ENCODE results near the gene CDKL1. TPM values are rescaled to one million over a fixed set of nuclear protein-coding genes. Genes with fewer than 3 reads are reported as not detected.

The CDKL1 gene
- total and polyA plus RNA-seq, 3 donors from 2014 or later = 2.0 to 4.4 (median 3.3) TPM

- Histone ChIP-seq H3K9me3 (no peaks in the 10 kb centered on the region), H3K27me3 (no peaks in the 10 kb centered on the region), H3K36me3 (ENCODE audit: low read depth, missing control alignments) (no peaks in the 10 kb centered on the region), H3K4me3 (no peak overlapping the region), H3K27ac (no peak overlapping the region), H3K4me1 (no peaks in the 10 kb centered on the region)
- 78 to 89% methylated on average over 5 of the region's 5 CpGs for WGBS, 2 donors
- no peak for TF ChIP-seq POLR2A (IDR thresholded peaks at IDR 0.05)
- TF ChIP-seq, protein P1, sequence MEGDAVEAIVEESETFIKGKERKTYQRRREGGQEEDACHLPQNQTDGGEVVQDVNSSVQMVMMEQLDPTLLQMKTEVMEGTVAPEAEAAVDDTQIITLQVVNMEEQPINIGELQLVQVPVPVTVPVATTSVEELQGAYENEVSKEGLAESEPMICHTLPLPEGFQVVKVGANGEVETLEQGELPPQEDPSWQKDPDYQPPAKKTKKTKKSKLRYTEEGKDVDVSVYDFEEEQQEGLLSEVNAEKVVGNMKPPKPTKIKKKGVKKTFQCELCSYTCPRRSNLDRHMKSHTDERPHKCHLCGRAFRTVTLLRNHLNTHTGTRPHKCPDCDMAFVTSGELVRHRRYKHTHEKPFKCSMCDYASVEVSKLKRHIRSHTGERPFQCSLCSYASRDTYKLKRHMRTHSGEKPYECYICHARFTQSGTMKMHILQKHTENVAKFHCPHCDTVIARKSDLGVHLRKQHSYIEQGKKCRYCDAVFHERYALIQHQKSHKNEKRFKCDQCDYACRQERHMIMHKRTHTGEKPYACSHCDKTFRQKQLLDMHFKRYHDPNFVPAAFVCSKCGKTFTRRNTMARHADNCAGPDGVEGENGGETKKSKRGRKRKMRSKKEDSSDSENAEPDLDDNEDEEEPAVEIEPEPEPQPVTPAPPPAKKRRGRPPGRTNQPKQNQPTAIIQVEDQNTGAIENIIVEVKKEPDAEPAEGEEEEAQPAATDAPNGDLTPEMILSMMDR (IDR thresholded peaks at IDR 0.05) = no peak
- DNase-seq = no peak
- intact Hi-C loops (cut with DNase I; ENCODE audit: low total_unique reads) = no loop called here
Measured at GRCh38 chr14:50290306-50290705, 106.4 kb downstream of the CDKL1 start.

GRCh38 chr14:50288146-50288545, 108.5 kb downstream of the CDKL1 start:
- WGBS, 2 donors = 88 to 94% methylated on average over 5 of the region's 5 CpGs

GRCh38 chr14:50285861-50286260, 110.8 kb downstream of the CDKL1 start:
- no peaks in the 10 kb centered on the region for H3K9me3 ChIP-seq
- no peak overlapping the region for H3K4me3 ChIP-seq
- no peak for DNase-seq
- no peaks in the 10 kb centered on the region for H3K27me3 ChIP-seq
- TF ChIP-seq, protein P1 (IDR thresholded peaks at IDR 0.05) = no peak
- TF ChIP-seq POLR2A (IDR thresholded peaks at IDR 0.05) = no peak
- no peaks in the 10 kb centered on the region for H3K36me3 ChIP-seq (ENCODE audit: low read depth, missing control alignments)
- H3K4me1 ChIP-seq = no peaks in the 10 kb centered on the region
- H3K27ac ChIP-seq = no peak overlapping the region
- intact Hi-C loops (cut with DNase I; ENCODE audit: low total_unique reads) = no loop called here

More at GRCh38 chr14:50288146-50288545, 108.5 kb downstream of the CDKL1 start:
- Histone ChIP-seq H3K4me1 (no peaks in the 10 kb centered on the region), H3K36me3 (ENCODE audit: low read depth, missing control alignments) (no peaks in the 10 kb centered on the region), H3K4me3 (no peak overlapping the region), H3K9me3 (no peaks in the 10 kb centered on the region), H3K27ac (no peak overlapping the region), H3K27me3 (no peaks in the 10 kb centered on the region)
- intact Hi-C loops (cut with DNase I; ENCODE audit: low total_unique reads) = no loop called here
- TF ChIP-seq, protein P1 (IDR thresholded peaks at IDR 0.05) = no peak
- no peak for TF ChIP-seq POLR2A (IDR thresholded peaks at IDR 0.05)
- no peak for DNase-seq

Small RNA genes lying within 50 kb of the gene (microRNA-seq; reads per million reads assigned to microRNA genes)
- 0 reads per million in 2 donors for gene MIR4504 (ENCODE audit: borderline number of aligned reads in 2 of 2, borderline replicate concordance in 1 of 2)

Small RNA genes lying within 50 kb of the gene (small RNA-seq; reads per million reads assigned to genes)
- gene MIR4504 = 0 reads per million in 2 donors

Other genes with a start within 250 kb of the CDKL1 start
- 10 to 100 TPM; 48.6 to 56.6 TPM for gene SOS2, start 165.3 kb downstream of the CDKL1 start, total RNA-seq
- gene SOS2, start 165.3 kb downstream of the CDKL1 start, polyA plus RNA-seq (ENCODE audit: insufficient read depth, low read depth, low replicate concordance) = 59.7 TPM
- gene L2HGDH, start 84.7 kb downstream of the CDKL1 start, total RNA-seq = 1 to 10 TPM; 7.9 to 8.9 TPM
- gene L2HGDH, start 84.7 kb downstream of the CDKL1 start, polyA plus RNA-seq (ENCODE audit: insufficient read depth, low read depth, low replicate concordance) = 8.5 TPM
- gene DMAC2L, start 84.6 kb downstream of the CDKL1 start, total RNA-seq = 10 to 100 TPM; 30.0 to 33.5 TPM
- gene DMAC2L, start 84.6 kb downstream of the CDKL1 start, polyA plus RNA-seq (ENCODE audit: insufficient read depth, low read depth, low replicate concordance) = 50.8 TPM
- 10 to 100 TPM; 60.4 to 67.0 TPM for gene MAP4K5, start 135.7 kb upstream of the CDKL1 start, total RNA-seq
- 15.2 TPM for gene MAP4K5, start 135.7 kb upstream of the CDKL1 start, polyA plus RNA-seq (ENCODE audit: insufficient read depth, low read depth, low replicate concordance)
- 10 to 100 TPM in 1 of 2 donors, 1 to 10 TPM in 1; 10.0 to 14.4 TPM for gene ATL1, start 163.3 kb upstream of the CDKL1 start, total RNA-seq
- gene ATL1, start 163.3 kb upstream of the CDKL1 start, polyA plus RNA-seq (ENCODE audit: insufficient read depth, low read depth, low replicate concordance) = 25.1 TPM

Data from testis (tissue), 3 donors.